ENCODE measurements around the gene LYRM9. TPM values are rescaled to one million over a fixed set of nuclear protein-coding genes. Genes with fewer than 3 reads are reported as not detected.

The LYRM9 gene
- total and polyA plus RNA-seq, 9 of the 15 experiments (the other 6 are each of a cell fraction or from before 2014, with no cell fraction given): 0.98 to 4.7 (median 1.8) TPM

GRCh38 chr17:27893841-27894503 is 807 bp upstream of the LYRM9 start:
- Histone ChIP-seq H3K4me1 (replicated peaks in 1 of 2; ENCODE audit: control insufficient read depth in 2 of 2, insufficient read depth in 2 of 2, low read length in 2 of 2) (peaks cover 13 to 35% of the 10 kb centered on the region in 2 experiments), H3K9me1 (ENCODE audit: control insufficient read depth, insufficient read depth, low read length) (no peaks in the 10 kb centered on the region), H3K36me3 (ENCODE audit: control insufficient read depth, insufficient read depth, low read length) (no peaks in the 10 kb centered on the region), H3K79me2 (ENCODE audit: control insufficient read depth, insufficient read depth, low read length) (no peaks in the 10 kb centered on the region), H3K9ac (ENCODE audit: insufficient read depth in 1 of 2, low read depth in 2 of 2, low read length in 2 of 2) (peak overlapping the region in 1 of 2 experiments; percentile 60; a peak in 1 of 4 replicates), H3K27me3 (ENCODE audit: control insufficient read depth in 2 of 2, insufficient read depth in 2 of 2, low read length in 2 of 2) (no peaks in the 10 kb centered on the region), H3K4me3 (no peak overlapping the region), H4K20me1 (replicated peaks; ENCODE audit: control insufficient read depth, insufficient read depth, low read length) (no peaks in the 10 kb centered on the region), H3K4me2 (ENCODE audit: insufficient read depth, low read length) (peak overlapping the region; percentile 91), H3K27ac (ENCODE audit: extremely low read depth, low read depth, low read length) (peak overlapping the region; percentile 53; the same call in 2 of the 3 replicates), H3K9me3 (replicated peaks; ENCODE audit: control insufficient read depth, insufficient read depth, low read depth, low read length) (no peaks in the 10 kb centered on the region), H2AFZ (ENCODE audit: low read depth, low read length) (peak overlapping the region; percentile 98)
- in situ Hi-C loops (cut with MboI): no loop called here
- 3% methylated on average over 7 of the region's 7 CpGs for WGBS (ENCODE audit: insufficient coverage, low coverage, missing lambda C conversion rate)
- intact Hi-C loops (cut with micrococcal nuclease): loop anchor here (5.0 kb wide), 3 partner anchors 93 to 243 kb away; no protein-coding TSS in a partner anchor
- no peak for FAIRE-seq
- BruUV-seq (replicated peaks): no TSS peak
- POLR2A ChIA-PET: interaction anchor here (0.6 to 1.8 kb wide), 9 partner anchors 10 to 1975 kb away, joined by 3 to 7 read pairs (median 3); no protein-coding TSS in a partner anchor
- DNase-seq (ENCODE audit: extremely low read depth in 1 of 4, low spot score in 3 of 4): peak in 3 of 4 experiments; percentile 27 to 54 (median 52)
- CTCF ChIA-PET (ENCODE audit: low intra/inter-chr PET ratio): interaction anchor here (0.6 to 1.7 kb wide), 2 partner anchors 88 to 134 kb away, joined by 4 to 6 read pairs; no protein-coding TSS in a partner anchor
- ATAC-seq: no peak
- TF ChIP-seq NR1H2 (CRISPR knock-in tag; IDR thresholded peaks at IDR 0.05) (no peak), EP400 (IDR thresholded peaks at IDR 0.05) (no peak), YBX1 (IDR thresholded peaks at IDR 0.05) (no peak), MLX (CRISPR knock-in tag; conservative IDR thresholded peaks at IDR 0.05) (no peak), BMI1 (IDR thresholded peaks at IDR 0.05; ENCODE audit: low read length) (no peak), ZNF589 (CRISPR knock-in tag; IDR thresholded peaks at IDR 0.05; ENCODE audit: low read depth) (no peak), ARID3B (CRISPR knock-in tag; IDR thresholded peaks at IDR 0.05; ENCODE audit: borderline replicate concordance) (no peak), MNT (conservative IDR thresholded peaks at IDR 0.05) (0 out of 4 replicates have a peak, but pooled peaks of 1 of the 2 experiments have one; percentile 2), NFATC3 (IDR thresholded peaks at IDR 0.05) (no peak), SP2 (IDR thresholded peaks at IDR 0.05; ENCODE audit: extremely low read depth, low read depth, low read length, poor library complexity, severe bottlenecking) (no peak), YY1 (IDR thresholded peaks at IDR 0.05; ENCODE audit: borderline replicate concordance in 1 of 3, control insufficient read depth in 1 of 3, extremely low read depth in 1 of 3, insufficient read depth in 3 of 3, insufficient read length in 1 of 3, insufficient replicate concordance in 2 of 3, low read depth in 1 of 3, low read length in 2 of 3) (no peak), RCOR1 (IDR thresholded peaks at IDR 0.05; ENCODE audit: borderline replicate concordance in 1 of 2, low read depth in 2 of 2, low read length in 2 of 2) (no peak), RFX7 (CRISPR knock-in tag; IDR thresholded peaks at IDR 0.05) (no peak), MBD1 (CRISPR knock-in tag; IDR thresholded peaks at IDR 0.05) (no peak)

Measured in K562 (cell line).